Measurements from ENCODE around the gene IL12RB1.

The IL12RB1 gene

GRCh38 chr19:18009412-18010066, 77.2 kb downstream of the IL12RB1 start:
- H3K27ac ChIP-seq: peak overlapping the region; percentile 78
- DNase-seq (ENCODE audit: low spot score): no peak
- ChIA-PET POLR2A (ENCODE audit: low non-redundant PET) (no interaction called here), CTCF (no interaction called here)
- no peak for TF ChIP-seq CTCF (conservative IDR thresholded peaks at IDR 0.05; ENCODE audit: low read depth)

All from RWPE1 (cell line).